ENCODE results near the gene RNU6-8. TPM values are rescaled to one million over a fixed set of nuclear protein-coding genes. Genes with fewer than 3 reads are reported as not detected.
A peak's percentile ranks its signal among the peaks of the same experiment; 100 is the strongest.

The RNU6-8 gene
- total and polyA plus RNA-seq, 11 donors, result not detected

DNA sequence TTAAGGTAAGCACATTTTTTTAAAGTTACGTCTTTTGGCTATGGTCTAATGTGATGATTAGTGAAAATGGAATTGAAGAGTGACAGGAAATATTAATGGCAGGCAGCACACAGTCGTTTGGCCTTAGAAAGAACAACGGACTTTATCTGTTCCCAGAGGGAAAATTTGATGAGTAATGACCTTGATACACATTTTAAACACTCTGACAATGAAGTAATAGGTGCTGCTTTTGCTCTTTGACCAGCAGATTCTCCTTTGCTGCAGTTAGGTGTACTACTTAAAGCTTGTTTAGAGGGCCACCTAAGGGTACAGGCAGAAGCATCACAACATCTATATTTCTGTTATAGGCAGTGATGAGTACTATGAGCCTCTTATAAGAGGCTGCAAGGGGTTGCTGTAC, 27.1 kb upstream of the RNU6-8 start:
- H3K4me1 ChIP-seq, result peaks cover 0 to 49% (median 12%) of the 10 kb centered on the region in 12 donors
- no peaks in the 10 kb centered on the region for H3K27me3 ChIP-seq
- no peaks in the 10 kb centered on the region for H3K36me3 ChIP-seq
- TF ChIP-seq, protein P1, sequence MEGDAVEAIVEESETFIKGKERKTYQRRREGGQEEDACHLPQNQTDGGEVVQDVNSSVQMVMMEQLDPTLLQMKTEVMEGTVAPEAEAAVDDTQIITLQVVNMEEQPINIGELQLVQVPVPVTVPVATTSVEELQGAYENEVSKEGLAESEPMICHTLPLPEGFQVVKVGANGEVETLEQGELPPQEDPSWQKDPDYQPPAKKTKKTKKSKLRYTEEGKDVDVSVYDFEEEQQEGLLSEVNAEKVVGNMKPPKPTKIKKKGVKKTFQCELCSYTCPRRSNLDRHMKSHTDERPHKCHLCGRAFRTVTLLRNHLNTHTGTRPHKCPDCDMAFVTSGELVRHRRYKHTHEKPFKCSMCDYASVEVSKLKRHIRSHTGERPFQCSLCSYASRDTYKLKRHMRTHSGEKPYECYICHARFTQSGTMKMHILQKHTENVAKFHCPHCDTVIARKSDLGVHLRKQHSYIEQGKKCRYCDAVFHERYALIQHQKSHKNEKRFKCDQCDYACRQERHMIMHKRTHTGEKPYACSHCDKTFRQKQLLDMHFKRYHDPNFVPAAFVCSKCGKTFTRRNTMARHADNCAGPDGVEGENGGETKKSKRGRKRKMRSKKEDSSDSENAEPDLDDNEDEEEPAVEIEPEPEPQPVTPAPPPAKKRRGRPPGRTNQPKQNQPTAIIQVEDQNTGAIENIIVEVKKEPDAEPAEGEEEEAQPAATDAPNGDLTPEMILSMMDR (IDR thresholded peaks at IDR 0.05), result no peak
- TF ChIP-seq POLR2A (IDR thresholded peaks at IDR 0.05), result no peak
- ATAC-seq (peak; percentile 45 to 79 (median 70)), DNase-seq (no peak)
- H3K4me3 ChIP-seq, result no peak overlapping the region
- H3K9me3 ChIP-seq, result peaks cover 0 to 3% (median 0%) of the 10 kb centered on the region in 12 donors
- intact Hi-C loops (cut with DNase I), result no loop called here
- H3K27ac ChIP-seq, result peak overlapping the region; percentile 28 to 78 (median 66)
- 15 to 21% (median 17%) methylated on average over 3 of the region's 3 CpGs for whole genome bisulfite sequencing, 4 donors

DNA sequence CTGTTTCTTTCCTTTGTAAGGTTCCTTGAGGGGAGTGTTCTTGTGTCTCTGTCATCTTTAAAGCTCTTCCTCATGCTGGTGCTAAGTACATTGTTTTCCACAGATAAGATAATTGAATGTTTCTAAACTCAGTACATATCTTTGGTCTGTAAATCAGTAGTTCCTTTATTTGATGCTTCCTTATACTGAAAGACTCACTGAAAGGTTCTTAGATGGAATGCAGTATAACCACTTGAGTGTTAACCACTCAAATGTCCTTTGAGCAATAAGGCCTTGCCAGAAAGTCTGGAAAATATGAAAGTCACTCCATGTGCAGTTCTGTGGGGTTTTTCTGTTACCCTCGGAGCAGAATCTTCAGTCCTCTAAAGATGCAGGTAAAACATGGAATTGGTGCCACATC, 23.0 kb upstream of the RNU6-8 start:
- Histone ChIP-seq H3K27ac (peak overlapping the region in 9 of 12 donors; percentile 3 to 78 (median 64)), H3K4me1 (peaks cover 0 to 41% (median 14%) of the 10 kb centered on the region in 12 donors), H3K27me3 (no peaks in the 10 kb centered on the region), H3K36me3 (no peaks in the 10 kb centered on the region), H3K9me3 (no peaks in the 10 kb centered on the region), H3K4me3 (no peak overlapping the region)
- no peak for DNase-seq
- TF ChIP-seq, protein P1 (IDR thresholded peaks at IDR 0.05), result no peak
- TF ChIP-seq POLR2A (IDR thresholded peaks at IDR 0.05), result no peak
- 43 to 56% (median 47%) methylated on average over 1 of the region's 1 CpG for WGBS, 4 donors
- intact Hi-C loops (cut with DNase I), result loop anchor here in 1 of 10 donors (5.0 kb wide), 1 partner anchor 229 kb away; no protein-coding TSS in a partner anchor
- no peak for ATAC-seq

DNA sequence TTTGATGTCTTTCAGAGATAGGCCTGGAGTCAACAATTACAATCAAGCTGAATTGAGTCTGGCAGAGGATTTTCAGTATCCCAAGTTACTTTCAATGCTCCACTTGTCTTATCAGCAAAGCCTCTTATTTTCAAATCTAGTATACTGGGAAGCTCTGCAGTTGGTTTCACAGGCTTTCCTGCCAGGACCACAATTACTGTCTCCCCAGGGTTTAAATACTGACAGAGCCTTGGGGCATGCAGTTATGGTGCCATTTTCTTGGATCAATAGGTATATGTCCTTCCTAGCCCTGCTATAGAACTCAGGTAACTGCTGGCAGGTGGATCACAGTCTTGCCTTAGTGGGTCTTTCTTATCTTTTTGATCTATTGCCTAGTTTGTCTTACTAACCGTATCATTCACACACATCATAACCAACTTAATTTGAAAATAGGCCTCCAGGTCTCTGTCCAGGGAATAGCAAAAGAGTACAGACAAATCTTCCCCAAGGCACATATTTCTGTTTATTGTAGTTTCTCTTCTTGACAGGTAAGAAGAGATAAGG, 22.4 kb upstream of the RNU6-8 start:
- Histone ChIP-seq H3K4me3 (no peak overlapping the region), H3K27me3 (no peaks in the 10 kb centered on the region), H3K9me3 (no peaks in the 10 kb centered on the region), H3K36me3 (no peaks in the 10 kb centered on the region), H3K27ac (peak overlapping the region; percentile 9 to 78 (median 62)), H3K4me1 (peaks cover 0 to 35% (median 10%) of the 10 kb centered on the region in 12 donors)
- WGBS, 4 donors, result 0 to 75% (median 42%) methylated on average over 1 of the region's 1 CpG
- intact Hi-C loops (cut with DNase I), result loop anchor here in 1 of 10 donors (5.0 kb wide), 1 partner anchor 228 kb away; no protein-coding TSS in a partner anchor
- ATAC-seq (no peak), DNase-seq (no peak)
- TF ChIP-seq, protein P1 (IDR thresholded peaks at IDR 0.05), result no peak
- TF ChIP-seq POLR2A (IDR thresholded peaks at IDR 0.05), result no peak

DNA sequence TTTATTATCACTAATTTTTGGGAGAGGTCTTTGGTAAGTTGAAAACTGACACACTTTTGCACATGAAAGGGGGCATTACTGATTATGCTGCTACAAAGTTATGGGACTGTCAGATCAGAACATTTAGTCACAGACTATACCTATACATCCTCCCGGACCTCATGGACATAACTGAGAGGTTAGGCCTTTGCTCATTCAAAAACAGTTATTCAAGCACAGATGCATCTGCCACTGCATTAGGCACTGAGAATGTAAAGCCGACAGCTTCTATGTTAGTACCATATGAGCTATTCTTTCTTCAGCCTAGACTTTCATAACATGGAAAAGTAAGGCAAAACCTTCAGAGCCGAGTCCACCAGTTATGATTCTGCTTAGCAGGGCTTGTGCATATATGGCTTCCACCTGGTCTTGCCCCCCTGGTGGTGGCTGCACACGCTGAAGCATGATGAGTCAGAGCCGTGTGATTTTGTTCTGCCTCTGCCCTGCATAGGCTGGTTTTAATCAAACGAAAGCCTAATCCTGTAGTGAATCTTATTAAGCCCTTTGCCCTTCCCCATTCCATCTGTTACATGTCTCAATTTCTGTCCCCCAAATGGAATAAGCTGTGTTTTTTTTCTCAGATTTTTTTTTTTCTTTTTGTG, 21.8 kb upstream of the RNU6-8 start:
- H3K27me3 ChIP-seq, result no peaks in the 10 kb centered on the region
- DNase-seq, result peak in 4 of 5 donors; percentile 31 to 56 (median 40)
- intact Hi-C loops (cut with DNase I), result loop anchor here in 1 of 10 donors (5.0 kb wide), 1 partner anchor 228 kb away; no protein-coding TSS in a partner anchor
- peaks cover 0 to 32% (median 8%) of the 10 kb centered on the region in 12 donors for H3K4me1 ChIP-seq
- peak; percentile 84 to 92 (median 86) for ATAC-seq
- peak overlapping the region; percentile 9 to 78 (median 62) for H3K27ac ChIP-seq
- 42 to 58% (median 48%) methylated on average over 6 of the region's 6 CpGs for WGBS, 4 donors
- H3K36me3 ChIP-seq, result no peaks in the 10 kb centered on the region
- H3K4me3 ChIP-seq, result no peak overlapping the region
- no peaks in the 10 kb centered on the region for H3K9me3 ChIP-seq
- TF ChIP-seq, protein P1 (IDR thresholded peaks at IDR 0.05), result peak in 5 of 12 donors; percentile 17 to 48 (median 41)
- no peak for TF ChIP-seq POLR2A (IDR thresholded peaks at IDR 0.05)
